Ovary (tissue), 9 donors: ENCODE results near the gene METTL16. TPM values are rescaled to one million over a fixed set of nuclear protein-coding genes. Genes with fewer than 3 reads are reported as not detected.
"Not testable (repeated sequence)": the region's sequence is repeated elsewhere in the genome, so short reads cannot be mapped to it uniquely, and the experiment has no call there.

Experiments
- DNase-seq, 5 donors: peaks; one replicate each; pipeline ENCODE4 v3.0.0-alpha.2; 2019 to 2020
- H3K27ac ChIP-seq, 2 donors: fragments of 200-600 bp; one replicate each; pipeline versions ENCODE4 v1.5.1 to v1.8.0; 2019 to 2022
- H3K27me3 ChIP-seq: fragments of 200-600 bp; one replicate; pipeline ENCODE4 v1.8.0; 2022
- H3K36me3 ChIP-seq: fragments of 200-600 bp; sonication (generic); one replicate; pipeline ENCODE4 v1.5.1; 2019
- H3K4me1 ChIP-seq: one replicate; pipeline ENCODE4 v1.8.1; 2013; ENCODE audit warnings: mild to moderate bottlenecking, moderate library complexity; ENCODE audit not compliant: insufficient read depth
- H3K4me3 ChIP-seq: fragments of 200-600 bp; sonication (generic); one replicate; pipeline ENCODE4 v1.5.1; 2017
- H3K9me3 ChIP-seq, 2 donors: fragments of 200-600 bp in 1 of 2; sonication (generic) in 1 of 2; one replicate each; pipeline versions ENCODE4 v1.5.1 to v1.8.1; 2013 to 2019; ENCODE audit warnings: mild to moderate bottlenecking in 1 of 2, moderate library complexity in 1 of 2
- CTCF ChIP-seq, 3 donors: fragments of 450-650 bp in 2 of 3; fragments of 200-600 bp in 1 of 3; IDR thresholded peaks; one replicate each; pipeline versions ENCODE4 v1.5.1 to v1.8.0; 2016 to 2022; ENCODE audit warnings: antibody characterized with exemption in 3 of 3, mild to moderate bottlenecking in 1 of 3
- EP300 ChIP-seq: sonication (generic); formaldehyde crosslinking; IDR thresholded peaks from one replicate; pipeline ENCODE4 v1.6.1; 2017; ENCODE audit warnings: antibody characterized with exemption
- POLR2A ChIP-seq: fragments of 450-650 bp; IDR thresholded peaks from one replicate; pipeline ENCODE4 v1.6.1; 2017; ENCODE audit warnings: antibody characterized with exemption, mild to moderate bottlenecking, moderate library complexity
- WGBS, 3 donors: extraction: QIAGEN DNeasy Blood & Tissue Kit in 1 of 3; methylation state at CpG; one replicate each; pipeline versions ENCODE4 v1.1.5 to v1.1.7; 2013 to 2017; 5-methylcytosine and 5-hydroxymethylcytosine counted together
- intact Hi-C, 4 donors: fragments of 100-400 bp; cut with DNase I; formaldehyde crosslinking; loops; one replicate each; pipeline versions ENCODE4 v1.11.0 to v1.15.1; 2022 to 2023
- polyA plus RNA-seq, 2 donors: library from polyadenylated mRNA; stranded (reverse); fragments of 200-250 nt in 1 of 2; fragments of 350-450 nt in 1 of 2; fragmentation: Illumina TruSeq in 1 of 2; extraction: RNeasy Lipid Tissue Mini Kit (QIAGEN cat#74804) in 1 of 2; gene quantifications; one replicate each; pipeline ENCODE4 v1.2.3, GENCODE V29; 2013 to 2014
- total RNA-seq, 7 donors: library from RNA; depleted of rRNA in 2 of 7; stranded (reverse); fragments of >200 nt in 2 of 7; fragmentation: NEBNext Ultra II Directional in 3 of 7; extraction: Animal tissue kit (Norgen Biotek cat#: 25700) in 3 of 7; gene quantifications; one replicate each; pipeline versions ENCODE4 v1.1.0 to v1.2.4, GENCODE V29; 2016 to 2023
- donor health status: DM: no; HTN: no; CAD: no; lungs with moderate emphysema.
- donor health status: DM: no; HTN: no; CAD: no.
- donor health status: Bipolar disorder and iron deficiency.
- donor health status: DM: yes; HTN: yes; CAD: no.
- donor health status: DM: no; HTN: no; CAD: no.
- donor health status: DM: yes; HTN: yes; CAD: no.

METTL16 gene
- total and polyA plus RNA-seq, 9 donors = 18.4 to 69.1 (median 38.8) TPM

- H3K27me3 ChIP-seq = no peaks in the 10 kb centered on the region
- H3K4me3 ChIP-seq = no peak overlapping the region
- 82 to 89% (median 86%) methylated on average over 8 of the region's 8 CpGs for WGBS, 3 donors
- intact Hi-C loops = no loop called here
- no peaks in the 10 kb centered on the region for H3K9me3 ChIP-seq
- no peaks in the 10 kb centered on the region for H3K4me1 ChIP-seq
- no peak for TF ChIP-seq EP300
- TF ChIP-seq POLR2A = no peak
- no peak for TF ChIP-seq CTCF (IDR thresholded peaks at IDR 0.05)
- no peaks in the 10 kb centered on the region for H3K36me3 ChIP-seq
- no peak overlapping the region for H3K27ac ChIP-seq
- no peak for DNase-seq
Measured at GRCh38 chr17:2549392-2550211, 37.9 kb upstream of the METTL16 start.

- intact Hi-C loops, H3K36me3 ChIP-seq, H3K27me3 ChIP-seq, H3K9me3 ChIP-seq, DNase-seq, H3K4me3 ChIP-seq, H3K27ac ChIP-seq, H3K4me1 ChIP-seq: not testable (repeated sequence)
- 81 to 82% (median 81%) methylated on average over 9 of the region's 9 CpGs for WGBS, 3 donors
Measured at GRCh38 chr17:2548026-2548425, 36.3 kb upstream of the METTL16 start.

DNA sequence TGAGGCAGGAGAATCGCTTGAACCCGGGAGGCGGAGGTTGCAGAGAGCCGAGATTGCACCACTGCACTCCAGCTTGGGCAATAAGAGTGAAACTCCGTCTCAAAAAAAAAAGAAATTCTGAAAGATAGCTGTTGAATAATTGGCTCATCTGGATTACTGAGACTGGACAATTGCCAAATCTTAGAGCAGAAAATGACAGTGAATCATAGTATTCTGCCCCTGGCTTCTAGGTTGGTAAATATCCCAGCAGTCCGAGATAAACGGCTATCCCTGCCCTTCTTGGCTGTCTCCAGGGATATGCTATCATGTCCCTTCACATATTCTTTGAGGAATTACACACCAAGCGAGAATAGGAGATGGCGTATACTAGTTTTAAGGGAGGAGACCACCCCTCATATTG lies 35.5 kb upstream of the METTL16 start:
- no peak for TF ChIP-seq EP300
- no peak for TF ChIP-seq POLR2A
- TF ChIP-seq CTCF (IDR thresholded peaks at IDR 0.05) = no peak
- DNase-seq = no peak
- Histone ChIP-seq H3K27me3 (no peaks in the 10 kb centered on the region), H3K36me3 (no peaks in the 10 kb centered on the region), H3K4me3 (no peak overlapping the region), H3K4me1 (no peaks in the 10 kb centered on the region), H3K27ac (no peak overlapping the region), H3K9me3 (no peaks in the 10 kb centered on the region)
- intact Hi-C loops = no loop called here
- WGBS, 3 donors = 63 to 66% (median 66%) methylated on average over 9 of the region's 9 CpGs

- WGBS, 3 donors = 88 to 90% (median 90%) methylated on average over 7 of the region's 7 CpGs
- Histone ChIP-seq H3K27me3 (no peaks in the 10 kb centered on the region), H3K9me3 (no peaks in the 10 kb centered on the region), H3K36me3 (no peaks in the 10 kb centered on the region), H3K4me3 (no peak overlapping the region), H3K27ac (no peak overlapping the region), H3K4me1 (no peaks in the 10 kb centered on the region)
- TF ChIP-seq EP300 (no peak), POLR2A (no peak), CTCF (IDR thresholded peaks at IDR 0.05) (no peak)
- DNase-seq = no peak
- intact Hi-C loops = no loop called here
Measured at GRCh38 chr17:2545393-2545792, 33.7 kb upstream of the METTL16 start.

- TF ChIP-seq CTCF (IDR thresholded peaks at IDR 0.05) = no peak
- TF ChIP-seq POLR2A = no peak
- no peak for TF ChIP-seq EP300
- Histone ChIP-seq H3K27ac (no peak overlapping the region), H3K4me3 (no peak overlapping the region), H3K4me1 (no peaks in the 10 kb centered on the region), H3K27me3 (no peaks in the 10 kb centered on the region), H3K36me3 (no peaks in the 10 kb centered on the region), H3K9me3 (no peaks in the 10 kb centered on the region)
- intact Hi-C loops = no loop called here
- 23 to 30% (median 23%) methylated on average over 7 of the region's 7 CpGs for WGBS, 3 donors
- DNase-seq = no peak
Measured at GRCh38 chr17:2542456-2542855, 30.8 kb upstream of the METTL16 start.
